PC-3 (cell line): ENCODE measurements around the gene MEGF6.

Experiments
- CTCF ChIP-seq: fragments of 300-600 bp; sonication (generic); conservative IDR thresholded peaks from 2 replicates; pipeline ENCODE4 v1.5.1; 2017; ENCODE audit warnings: antibody characterized with exemption, low read depth, mild to moderate bottlenecking, low read length
- EZH2 ChIP-seq: fragments of 300-600 bp; sonication (generic); IDR thresholded peaks from one replicate; pipeline ENCODE4 v1.6.1; 2017; ENCODE audit warnings: antibody characterized with exemption, mild to moderate bottlenecking, low read length; ENCODE audit not compliant: unreplicated experiment
- EZH2phosphoT487 ChIP-seq: fragments of 300-600 bp; sonication (generic); IDR thresholded peaks from 2 replicates; pipeline ENCODE4 v1.6.1; 2018; ENCODE audit warnings: mild to moderate bottlenecking, antibody characterized with exemption, low read length, borderline replicate concordance

GRCh38 chr1:3473381-3473844 is 137.9 kb downstream of the MEGF6 start:
- TF ChIP-seq CTCF (no peak), EZH2 (no peak), EZH2phosphoT487 (no peak)
